Stimulated activated naive CD4-positive, alpha-beta T cell treated with Interleukin-2 at 50 U/mL for 16 hours (primary cell): Measurements from ENCODE around the gene PWP1.

Experiments
- DNase-seq: peaks from one replicate; lab custom pipeline; 2025; lab: John Stamatoyannopoulos, UW

The PWP1 gene

DNA sequence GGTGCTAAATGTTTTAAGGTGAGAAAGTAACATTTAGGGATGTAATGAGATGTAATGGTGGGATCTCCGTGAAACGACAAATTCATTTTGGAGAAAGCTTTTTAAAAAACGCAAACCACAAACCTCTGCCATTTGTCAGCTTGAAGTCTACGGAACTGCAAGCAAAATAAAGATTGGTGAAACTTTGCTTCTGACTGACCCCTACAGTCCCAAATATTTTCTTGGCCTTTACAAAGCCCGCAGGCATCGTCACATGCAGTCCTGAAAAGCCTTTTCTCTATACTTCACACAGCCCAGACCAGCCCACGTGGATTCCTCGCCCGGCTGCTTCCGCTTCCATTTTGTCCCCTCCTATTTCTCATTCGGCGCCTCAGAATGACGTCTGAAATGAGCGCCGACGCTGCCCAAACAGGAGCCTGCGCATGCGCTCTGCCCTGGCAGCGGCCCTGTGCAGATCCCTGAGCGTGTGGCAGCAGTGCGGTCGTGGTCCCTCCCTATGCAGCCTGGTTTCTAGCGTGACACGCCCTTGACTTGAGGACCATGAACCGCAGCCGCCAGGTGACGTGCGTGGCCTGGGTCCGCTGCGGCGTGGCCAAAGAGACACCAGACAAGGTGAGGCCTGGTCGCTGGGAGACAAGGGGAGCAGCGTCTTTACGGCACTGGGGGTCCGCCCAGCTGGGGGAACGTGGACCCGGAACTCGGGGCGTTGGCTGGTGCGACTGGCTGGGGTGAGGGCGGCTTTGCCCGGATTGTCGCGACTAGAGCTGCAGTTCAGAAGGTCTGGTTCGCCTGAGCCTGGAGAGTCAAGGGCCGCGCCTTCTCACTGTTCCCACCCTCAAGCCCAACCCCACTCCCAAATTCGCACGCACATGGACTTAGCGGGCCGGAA lies at the start of gene PWP1:
TSS of gene PWP1 (plus strand) at position 440 of the 889 bp plus-strand sequence. CDS start at position 541, 101 bp downstream.
- peak; percentile 93 for DNase-seq

DNA sequence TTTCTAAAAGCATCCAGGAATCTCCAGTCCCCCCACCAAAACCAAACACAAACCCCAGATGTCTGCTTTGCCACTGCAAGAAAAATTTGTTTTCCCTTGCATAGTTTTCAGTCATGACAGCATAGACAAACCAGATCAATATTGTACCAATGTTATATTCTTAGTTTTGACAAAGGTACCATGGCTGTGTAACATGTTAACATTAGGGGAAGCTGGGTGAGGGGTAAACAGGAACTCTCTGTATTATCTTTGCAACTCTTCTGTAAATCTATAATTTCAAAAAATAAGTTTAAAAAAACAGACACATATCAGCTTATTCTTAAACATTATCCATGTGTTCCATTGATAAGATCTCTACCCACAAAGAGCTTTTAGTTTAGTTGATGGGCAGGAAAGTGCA lies 44.4 kb upstream of the PWP1 start:
- DNase-seq = no peak

DNA sequence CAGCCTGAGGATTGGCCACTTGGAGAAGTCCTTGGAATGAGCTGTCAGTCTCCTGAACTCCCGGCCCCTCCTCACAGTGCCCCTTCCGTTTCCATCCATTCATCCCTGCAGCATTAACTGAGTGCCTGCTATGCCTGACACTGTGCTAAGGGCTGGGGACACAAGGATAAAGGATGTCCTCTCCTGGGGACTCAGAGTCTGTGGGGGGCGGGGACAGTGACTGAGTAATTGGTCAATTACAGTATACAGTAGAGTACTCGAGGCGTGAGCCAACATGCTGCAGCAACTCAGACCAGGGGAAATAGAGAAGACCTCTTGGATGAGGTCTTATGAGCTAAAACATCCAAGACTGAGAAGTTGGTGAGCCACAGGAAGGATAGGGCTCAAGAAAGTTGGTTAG lies 43.4 kb upstream of the PWP1 start:
- no peak for DNase-seq

DNA sequence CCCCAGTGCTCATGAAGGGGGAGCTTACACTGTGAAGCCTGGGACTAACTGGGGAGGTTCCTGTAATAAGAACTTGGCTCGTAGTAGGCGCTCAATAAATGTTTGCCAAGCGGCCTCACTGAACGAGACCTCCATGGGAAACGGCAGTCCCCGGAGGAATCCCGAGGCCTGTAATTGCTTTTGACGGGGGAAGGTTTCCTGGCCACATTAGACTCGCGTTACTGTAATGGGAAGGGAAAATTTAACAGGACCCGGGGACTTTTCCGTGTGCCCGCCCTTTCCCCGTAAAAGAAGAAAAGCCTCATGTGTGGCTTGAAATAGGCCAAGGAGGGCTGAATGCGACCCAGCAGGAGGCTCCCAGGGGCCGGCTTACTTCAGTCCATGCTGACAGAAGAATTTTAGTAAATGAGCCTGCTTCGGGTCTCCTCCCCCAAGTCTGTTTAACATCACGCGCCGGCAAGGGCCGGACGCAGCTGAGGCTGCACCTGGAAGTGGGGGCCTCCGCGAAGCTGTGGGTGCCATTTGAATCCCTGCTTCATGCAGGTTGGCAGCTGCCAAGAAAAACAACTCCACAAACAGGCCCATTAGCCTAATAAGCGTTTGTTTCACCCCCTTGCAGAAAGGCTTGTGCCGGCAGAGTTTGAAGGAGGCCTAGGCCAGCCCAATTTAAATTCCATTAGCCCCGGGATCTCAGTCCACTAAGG lies 39.8 kb upstream of the PWP1 start:
- no peak for DNase-seq

DNA sequence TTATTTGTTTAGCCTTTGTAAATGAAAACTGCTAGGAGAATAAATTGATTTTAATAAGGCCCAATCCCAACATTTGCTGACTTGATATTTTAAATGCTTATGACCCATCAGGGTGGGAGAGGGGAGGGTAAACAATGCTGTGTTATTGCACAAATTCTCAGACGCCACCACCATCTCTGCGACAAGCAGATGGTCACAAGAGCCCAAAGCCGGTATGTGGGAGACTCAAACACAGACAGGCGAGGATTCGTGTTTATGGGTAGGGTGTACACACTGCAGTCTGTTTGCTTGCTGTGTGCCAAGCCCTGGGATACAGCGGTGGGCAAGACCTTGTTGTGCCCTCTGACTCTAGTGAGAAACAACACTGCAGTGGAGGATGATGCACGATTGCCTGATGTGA lies 39.2 kb upstream of the PWP1 start:
- DNase-seq = no peak

DNA sequence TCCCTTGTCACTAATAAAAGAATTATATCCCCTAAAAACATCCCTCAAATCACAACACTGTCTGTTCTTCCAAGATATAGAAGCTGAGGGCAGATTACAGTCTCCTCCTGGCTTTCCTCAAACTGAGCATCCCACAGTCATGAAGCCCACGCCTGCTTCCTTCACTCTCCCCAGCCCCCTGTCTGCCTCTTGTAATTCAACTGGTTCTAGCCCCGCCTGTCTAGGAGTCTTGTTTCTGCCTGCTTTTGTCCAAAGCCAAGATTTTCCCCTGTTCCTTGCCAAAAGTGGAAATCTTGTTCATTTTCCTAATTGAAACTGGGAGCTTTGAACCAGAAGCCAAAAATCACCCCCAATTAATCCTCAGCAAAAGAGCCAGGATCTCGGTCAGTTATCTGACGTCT lies 35.9 kb upstream of the PWP1 start:
- no peak for DNase-seq

DNA sequence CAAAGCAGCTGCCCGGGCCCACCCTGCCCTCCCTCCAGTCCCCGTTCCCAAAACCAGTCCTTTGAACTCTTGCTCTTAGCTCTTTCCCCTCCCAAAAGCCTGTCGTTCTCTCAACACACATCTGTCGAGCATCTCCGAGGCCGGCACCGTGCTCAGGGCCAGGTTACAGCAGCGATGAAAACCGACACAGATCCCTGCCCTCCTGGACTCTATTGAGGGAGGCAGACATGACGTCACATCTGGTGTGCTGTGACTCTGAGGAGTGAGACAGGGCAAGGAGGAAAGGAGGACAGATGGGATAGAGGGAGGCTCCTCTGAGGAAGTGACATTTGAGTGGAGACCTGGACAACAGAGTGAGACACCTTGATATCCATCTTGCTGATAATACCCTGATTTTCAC lies 34.6 kb upstream of the PWP1 start:
- DNase-seq = no peak

DNA sequence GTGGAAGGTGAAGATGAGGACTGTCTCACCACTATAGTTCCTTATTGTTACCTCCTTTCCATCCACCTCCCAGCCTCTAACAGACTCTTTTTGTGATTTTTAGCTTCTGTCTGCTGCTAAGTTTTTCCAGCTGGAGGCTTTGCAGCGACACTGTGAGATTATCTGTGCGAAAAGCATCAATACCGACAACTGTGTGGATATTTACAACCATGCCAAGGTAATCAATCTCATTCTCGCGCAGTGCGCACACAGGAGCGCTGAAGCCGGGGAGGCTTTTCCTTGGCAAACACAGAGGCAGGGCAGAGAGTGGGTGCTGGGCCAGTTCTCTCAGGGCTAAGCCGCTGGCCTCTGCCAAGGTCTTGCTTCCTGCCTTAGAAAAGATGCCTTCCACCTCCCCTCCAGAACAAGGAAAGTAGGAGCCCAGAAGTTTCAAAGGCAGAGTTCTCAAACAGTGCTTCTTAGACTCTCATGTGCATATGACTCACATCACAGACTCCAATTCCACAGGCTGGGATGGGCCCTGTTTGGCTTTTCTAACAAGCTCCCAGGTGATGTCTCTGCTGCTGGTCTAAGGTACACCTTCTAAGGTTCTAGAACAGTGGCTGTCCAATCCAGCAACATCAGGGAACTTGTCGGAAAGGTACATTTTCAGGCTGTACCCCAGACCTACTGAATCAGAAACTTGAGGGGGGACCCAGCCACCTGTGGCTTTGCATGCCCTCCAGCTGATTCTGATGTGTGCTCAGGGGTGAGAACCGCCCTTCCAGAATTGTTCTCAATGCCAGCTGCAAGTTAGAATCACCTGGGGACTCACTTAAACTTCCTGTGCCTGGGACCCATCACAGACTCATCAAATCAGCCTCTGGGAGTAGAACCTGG lies 33.8 kb upstream of the PWP1 start:
- DNase-seq = no peak

DNA sequence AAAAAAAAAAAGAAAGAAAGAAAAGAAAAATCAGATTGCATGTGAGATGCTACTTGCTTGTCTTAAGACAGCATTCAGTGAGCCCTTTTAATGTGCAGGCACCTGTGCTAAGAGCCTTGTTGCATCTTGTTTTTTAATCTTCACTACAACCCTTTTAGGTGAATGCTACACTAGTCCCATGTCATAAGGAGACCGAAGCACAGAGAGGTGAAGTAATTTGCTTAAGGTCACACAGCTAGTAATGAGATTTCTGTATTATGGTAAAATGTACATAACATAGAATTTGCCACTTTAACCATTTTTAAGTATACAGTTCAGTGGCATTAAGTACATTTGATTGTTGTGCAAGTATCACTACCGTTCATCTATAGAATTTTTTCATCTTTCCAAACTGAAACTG lies 32.1 kb upstream of the PWP1 start:
- no peak for DNase-seq

DNA sequence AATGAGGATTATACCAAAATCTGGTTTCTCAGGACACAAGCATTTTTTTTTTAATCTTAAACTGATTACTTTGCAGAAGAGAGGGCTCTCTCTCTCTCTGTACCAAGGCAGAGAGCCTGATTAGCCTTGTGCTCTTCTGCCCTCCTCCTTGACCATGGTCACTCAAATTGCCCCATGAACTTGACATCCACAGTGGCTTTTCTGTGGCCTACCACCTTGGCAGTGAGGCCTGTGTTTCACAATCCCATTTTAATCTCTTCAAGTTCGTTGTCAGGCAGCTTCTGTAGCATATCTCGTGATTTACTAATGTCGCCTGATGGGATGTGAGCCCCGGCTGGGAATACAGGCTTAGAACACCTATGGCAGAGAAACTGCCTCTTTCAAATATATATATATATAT lies 30.7 kb upstream of the PWP1 start:
- DNase-seq = no peak

DNA sequence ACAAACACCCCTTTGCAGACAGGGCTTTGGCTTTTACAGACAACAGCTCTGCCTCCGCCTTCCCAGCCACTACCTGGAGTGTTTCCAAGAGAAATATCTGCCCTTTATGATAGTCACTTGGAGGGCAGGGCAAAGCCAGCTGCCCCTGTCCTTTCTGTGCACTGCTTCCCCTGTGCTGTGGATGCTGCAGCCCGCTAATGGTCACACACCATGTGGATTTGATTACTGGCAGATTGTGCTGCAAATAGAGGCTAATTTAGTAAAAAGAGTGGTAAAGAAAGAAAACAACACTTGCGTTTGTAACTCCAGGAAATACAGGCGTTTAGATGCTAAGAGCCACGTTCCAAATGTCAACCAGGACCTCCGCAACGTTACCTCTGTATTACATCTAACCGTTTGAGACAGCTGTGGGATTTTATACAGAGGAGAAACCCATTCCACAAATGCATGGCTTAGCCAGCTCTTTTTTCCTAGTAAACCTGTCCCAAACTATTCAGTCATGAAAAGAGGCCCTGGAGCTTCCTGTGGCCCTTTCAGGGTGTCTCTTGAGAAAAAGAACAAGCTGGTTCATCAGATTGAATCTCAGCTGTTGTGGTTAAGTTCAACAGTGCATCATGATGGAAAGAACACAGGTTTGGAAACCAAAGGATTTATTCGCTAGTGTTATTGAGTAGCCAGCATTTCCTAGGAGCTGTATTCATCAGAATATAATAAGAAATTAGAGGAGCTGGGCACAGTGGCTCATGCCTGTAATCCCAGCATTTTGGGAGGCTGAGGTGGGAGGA lies 30.1 kb upstream of the PWP1 start:
- no peak for DNase-seq

DNA sequence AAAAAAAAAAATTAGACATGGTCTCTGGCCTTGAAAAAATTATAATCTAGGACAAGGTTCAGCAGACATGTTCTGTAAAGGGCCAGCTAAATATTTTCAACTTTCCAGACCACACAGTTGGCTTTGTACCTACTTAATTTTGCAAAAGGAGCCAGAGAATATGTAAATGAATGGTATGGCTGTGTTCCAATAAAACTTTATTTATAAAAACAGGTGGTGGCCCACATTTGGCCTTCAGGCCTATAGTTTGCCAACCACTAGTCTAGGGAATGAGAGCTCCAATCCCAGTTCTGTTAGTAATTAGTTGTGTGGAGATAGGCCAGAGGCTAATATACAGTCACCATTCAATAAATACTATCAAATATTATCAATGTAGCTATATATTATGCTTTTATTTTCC lies 29.3 kb upstream of the PWP1 start:
- DNase-seq = no peak

DNA sequence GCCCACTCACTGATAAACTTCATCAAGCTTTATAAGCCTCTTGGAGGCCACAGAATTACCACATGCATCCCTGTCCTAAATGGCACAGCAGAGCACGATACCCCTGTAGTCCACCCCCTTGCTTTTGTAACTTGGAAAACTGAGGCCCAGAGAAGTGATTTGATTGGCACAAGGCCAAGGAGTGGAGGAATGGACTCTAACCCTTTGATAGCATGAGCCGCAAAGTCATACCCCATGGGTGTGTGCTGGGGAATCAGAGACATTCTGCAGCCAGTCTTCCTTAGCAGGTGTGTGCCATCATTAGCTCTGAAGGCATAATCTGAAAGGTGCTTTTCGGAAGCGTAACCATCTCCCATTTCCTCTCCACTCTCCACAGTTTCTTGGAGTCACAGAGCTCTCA lies 28.5 kb upstream of the PWP1 start:
- DNase-seq = no peak

DNA sequence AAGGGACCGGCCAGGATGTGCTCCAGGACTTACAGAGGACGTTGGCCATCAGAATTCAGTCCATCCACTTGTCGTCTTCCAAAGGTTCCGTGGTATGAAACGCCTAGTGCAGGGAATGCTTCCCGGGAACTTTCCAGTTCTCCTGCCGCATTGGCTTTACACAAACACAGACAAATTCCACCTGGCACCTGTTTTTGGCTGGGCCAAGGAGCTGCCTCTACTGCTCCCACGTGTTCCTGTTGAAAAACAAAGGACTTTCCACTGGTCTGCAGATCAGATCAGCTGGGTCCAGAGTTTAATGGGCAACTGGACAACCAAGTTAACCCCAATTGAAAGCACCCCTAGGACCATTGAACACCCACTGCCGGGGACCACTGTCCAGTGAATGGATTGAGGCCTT lies 28.0 kb upstream of the PWP1 start:
- no peak for DNase-seq

DNA sequence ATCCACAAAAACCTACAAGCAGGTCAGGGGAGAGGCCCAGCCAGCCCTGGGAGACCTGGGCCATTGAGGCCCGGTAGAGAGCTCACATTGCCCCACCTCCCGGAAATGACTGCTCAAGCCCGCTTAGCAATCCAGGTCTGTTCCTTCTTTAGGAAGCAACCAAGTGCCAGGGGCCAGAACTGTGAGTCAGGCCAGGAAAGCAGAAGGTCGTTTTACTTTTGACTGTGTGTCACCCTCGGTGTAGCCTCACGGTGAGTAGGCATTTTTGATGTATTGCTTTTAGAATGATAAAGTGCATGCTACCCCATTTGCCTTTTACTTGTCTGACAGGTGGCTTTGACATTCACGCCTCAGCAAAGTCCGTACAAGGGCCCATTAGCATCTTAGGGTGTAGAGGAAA lies 25.4 kb upstream of the PWP1 start:
- no peak for DNase-seq

DNA sequence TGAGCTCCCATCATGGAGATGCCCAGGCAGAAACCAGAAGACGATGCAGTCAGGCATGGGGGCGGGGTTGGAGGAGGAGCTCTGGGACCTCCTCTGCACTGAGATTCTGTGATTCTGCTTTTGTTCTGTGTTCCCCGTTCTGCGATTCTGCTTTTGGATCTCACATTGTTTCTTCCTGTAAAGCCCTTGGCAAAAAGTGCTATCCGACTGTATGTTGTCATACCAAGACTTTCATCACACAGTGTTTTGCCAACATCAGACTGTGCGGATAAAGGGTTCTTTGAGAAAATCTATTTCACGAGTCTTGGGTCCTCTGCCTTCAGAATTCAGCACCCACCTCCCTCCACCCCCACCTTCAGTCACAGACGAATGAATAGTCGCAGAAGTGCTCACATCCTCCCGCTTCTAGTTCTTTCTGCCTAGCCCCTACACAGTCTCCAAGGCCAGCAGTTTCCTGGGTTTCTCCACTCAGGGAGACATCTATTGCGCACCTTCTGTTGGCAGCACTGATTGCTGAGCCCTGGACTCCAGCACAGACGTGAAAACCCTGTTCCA lies 24.7 kb upstream of the PWP1 start:
- DNase-seq = no peak

DNA sequence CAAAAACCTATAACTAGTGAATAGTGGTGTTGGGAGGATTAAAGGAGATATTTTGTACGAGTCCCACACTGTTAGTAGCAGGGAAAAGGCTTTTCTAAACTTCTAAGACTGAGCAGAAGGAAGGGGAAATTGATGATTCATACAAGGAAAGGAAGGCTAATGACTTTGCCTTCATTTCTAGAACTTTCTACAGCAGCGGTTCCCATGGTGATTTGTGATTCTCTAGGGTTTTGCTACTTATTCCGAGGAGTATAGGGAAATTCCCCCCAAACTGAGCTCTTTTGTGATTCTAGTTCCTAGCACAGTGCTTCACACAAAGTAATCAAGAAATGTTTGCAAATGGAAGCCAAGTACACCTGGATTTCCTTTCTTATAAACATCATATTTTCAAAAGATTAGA lies 23.8 kb upstream of the PWP1 start:
- no peak for DNase-seq

DNA sequence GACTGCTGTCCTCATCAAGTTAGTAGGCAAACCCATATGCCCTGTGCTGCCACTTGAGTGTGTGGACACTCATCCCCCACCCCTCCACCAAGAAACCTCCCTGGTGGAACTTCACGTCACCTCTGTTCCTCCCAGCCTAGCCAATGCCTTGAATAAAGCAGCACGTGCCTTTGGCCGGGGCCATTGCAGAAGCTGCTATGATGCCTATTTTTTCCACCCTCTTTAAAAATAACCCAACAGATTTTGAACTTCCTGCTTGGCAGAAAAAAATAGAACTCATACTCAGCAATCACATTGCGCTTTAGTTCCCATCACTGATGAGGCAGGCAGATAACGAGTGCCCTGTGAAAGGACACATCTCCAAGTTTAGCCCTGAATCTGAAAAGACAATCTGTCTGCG lies 23.1 kb upstream of the PWP1 start:
- DNase-seq = no peak

DNA sequence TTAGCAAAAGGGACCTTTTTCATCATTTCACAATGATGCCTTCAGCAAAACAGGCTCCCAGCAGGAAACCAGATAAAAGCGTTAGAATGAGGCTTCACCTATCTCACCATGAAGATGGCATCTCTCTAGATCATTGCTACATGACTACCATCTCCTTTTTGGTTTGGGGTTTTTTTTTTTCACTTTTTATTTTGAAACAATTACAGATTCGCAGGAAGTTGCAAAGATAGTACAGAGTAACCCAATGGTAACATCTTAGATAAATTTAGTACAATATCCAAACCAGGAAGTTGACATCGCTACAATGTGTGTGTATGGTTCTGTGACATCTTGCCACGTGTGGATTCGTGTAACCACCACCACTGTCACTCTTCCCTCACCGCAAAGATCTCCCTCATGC lies 22.3 kb upstream of the PWP1 start:
- no peak for DNase-seq

DNA sequence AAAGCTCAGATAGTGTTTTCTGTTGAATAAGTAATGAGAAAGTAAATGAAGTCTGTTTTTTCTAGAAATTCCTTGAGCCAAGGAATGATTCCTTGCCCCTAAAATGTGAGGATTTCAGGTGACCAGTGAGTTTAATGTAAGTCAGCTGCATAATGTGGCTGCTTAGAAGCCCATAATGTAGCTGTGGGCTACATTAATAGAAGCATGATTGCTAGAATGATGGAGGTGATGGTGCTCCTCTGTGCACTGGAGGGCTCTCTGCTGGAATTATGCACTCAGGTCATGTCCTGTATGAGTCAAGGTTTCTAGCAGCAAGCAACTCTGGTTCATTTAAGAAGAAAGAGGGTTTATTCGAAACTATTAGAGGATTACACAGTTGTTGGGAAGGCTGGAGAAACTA lies 19.6 kb upstream of the PWP1 start:
- no peak for DNase-seq

DNA sequence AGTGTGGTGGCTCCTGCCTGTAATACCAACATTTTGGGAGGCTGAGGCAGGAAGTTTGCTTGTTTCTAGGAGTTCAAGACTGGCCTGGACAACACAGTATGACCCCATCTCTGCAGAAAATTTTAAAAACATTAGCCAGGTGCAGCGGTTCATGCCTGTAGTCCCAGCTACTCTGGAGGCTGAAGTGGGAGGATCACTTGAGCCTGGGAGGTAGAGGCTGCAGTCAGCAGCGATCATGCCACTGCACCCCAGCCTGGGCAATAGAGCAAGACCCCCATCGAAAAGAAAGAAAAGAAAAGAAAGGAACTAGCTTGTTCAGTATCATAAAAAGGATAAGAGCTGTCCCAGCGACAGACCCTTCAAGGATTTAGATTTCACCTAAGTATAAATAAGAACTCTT lies 18.1 kb upstream of the PWP1 start:
- no peak for DNase-seq
